GM23338 (cell line): Measurements from ENCODE around the gene URI1. TPM values are rescaled to one million over a fixed set of nuclear protein-coding genes. Genes with fewer than 3 reads are reported as not detected.

Source experiments
- ATAC-seq: fragments of 200-7000 bp; cut with Tn5 transposase; 3 replicates; pipeline ENCODE4 v1.9.1; 2020
- DNase-seq: peaks from one replicate; pipeline ENCODE4 v3.0.0-alpha.2; 2015; ENCODE audit warnings: low spot score
- H2AFZ ChIP-seq: fragments of 200-600 bp; sonication (generic); 2 replicates; pipeline ENCODE4 v1.8.0; 2016; ENCODE audit warnings: antibody characterized with exemption, mild to moderate bottlenecking, moderate library complexity
- H3F3A ChIP-seq: fragments of 200-600 bp; sonication (generic); replicated peaks from 2 replicates; pipeline ENCODE4 v1.8.0; 2017; ENCODE audit warnings: antibody characterized with exemption, mixed run types, low read depth
- H3K27ac ChIP-seq: fragments of 200-600 bp; sonication (generic); 2 replicates; pipeline ENCODE4 v1.6.1; 2016; ENCODE audit warnings: low read depth
- H3K27me3 ChIP-seq: fragments of 200-600 bp; sonication (generic); 2 replicates; pipeline ENCODE4 v1.8.0; 2016; ENCODE audit warnings: mild to moderate bottlenecking, mixed run types, moderate library complexity; ENCODE audit not compliant: insufficient read depth
- H3K36me3 ChIP-seq: fragments of 200-600 bp; sonication (generic); 2 replicates; pipeline ENCODE4 v1.8.0; 2016; ENCODE audit warnings: mild to moderate bottlenecking; ENCODE audit not compliant: insufficient read depth
- H3K4me1 ChIP-seq: fragments of 200-600 bp; sonication (generic); 2 replicates; pipeline ENCODE4 v1.8.0; 2016; ENCODE audit warnings: mild to moderate bottlenecking, moderate library complexity; ENCODE audit not compliant: insufficient read depth
- H3K4me2 ChIP-seq: fragments of 200-600 bp; sonication (generic); 2 replicates; pipeline ENCODE4 v1.7.1; 2017; ENCODE audit warnings: mixed run types
- H3K4me3 ChIP-seq: fragments of 200-600 bp; sonication (generic); 2 replicates; pipeline ENCODE4 v1.6.1; 2016; ENCODE audit warnings: mixed run types
- H3K79me2 ChIP-seq: fragments of 200-600 bp; sonication (generic); replicated peaks from 2 replicates; pipeline ENCODE4 v1.8.0; 2017; ENCODE audit warnings: mild to moderate bottlenecking; ENCODE audit not compliant: insufficient read depth
- H3K9me2 ChIP-seq: fragments of 200-600 bp; sonication (generic); 2 replicates; pipeline ENCODE4 v1.8.0; 2017; ENCODE audit not compliant: insufficient read depth
- H4K20me1 ChIP-seq: fragments of 200-600 bp; sonication (generic); replicated peaks from 2 replicates; pipeline ENCODE4 v1.8.0; 2017; ENCODE audit warnings: mild to moderate bottlenecking; ENCODE audit not compliant: insufficient read depth
- H3K27ac Mint-ChIP-seq: 2 replicates; pipeline ENCODE4 v1.8.0; 2020; ENCODE audit warnings: inconsistent platforms, mild to moderate bottlenecking, moderate library complexity, mixed read lengths
- H3K27me3 Mint-ChIP-seq: 3 replicates; pipeline ENCODE4 v1.8.0; 2022; ENCODE audit warnings: low read depth, mild to moderate bottlenecking, moderate library complexity, mixed read lengths, inconsistent platforms; ENCODE audit not compliant: insufficient read depth, poor library complexity
- H3K36me3 Mint-ChIP-seq: 3 replicates; pipeline ENCODE4 v1.8.0; 2021; ENCODE audit warnings: low read depth, mild to moderate bottlenecking, inconsistent platforms, moderate library complexity, mixed read lengths
- H3K4me1 Mint-ChIP-seq: 3 replicates; pipeline ENCODE4 v1.8.0; 2020; ENCODE audit warnings: mild to moderate bottlenecking, inconsistent platforms, mixed read lengths
- H3K4me3 Mint-ChIP-seq: 3 replicates; pipeline ENCODE4 v1.8.0; 2021; ENCODE audit warnings: moderate library complexity, mild to moderate bottlenecking, inconsistent platforms, mixed read lengths
- H3K9me3 Mint-ChIP-seq: 3 replicates; pipeline ENCODE4 v1.8.0; 2020; ENCODE audit warnings: moderate library complexity, mild to moderate bottlenecking, inconsistent platforms, mixed read lengths
- CREB1 ChIP-seq: fragments of 250-450 bp; sonication (Bioruptor Pico); IDR thresholded peaks from 2 replicates; pipeline ENCODE4 v1.5.0; 2020; ENCODE audit warnings: low read depth, mild to moderate bottlenecking, moderate library complexity
- ETS1 ChIP-seq: IDR thresholded peaks from 2 replicates; pipeline ENCODE4 v1.6.1; 2016; ENCODE audit warnings: antibody characterized with exemption
- EZH2 ChIP-seq: fragments of 200-600 bp; sonication (generic); IDR thresholded peaks from one replicate; pipeline ENCODE4 v1.8.0; 2017; ENCODE audit warnings: antibody characterized with exemption, mild to moderate bottlenecking, low read depth; ENCODE audit not compliant: unreplicated experiment
- EZH2phosphoT487 ChIP-seq: fragments of 200-600 bp; sonication (generic); IDR thresholded peaks from one replicate; pipeline ENCODE4 v1.8.1; 2018; ENCODE audit warnings: antibody characterized with exemption; ENCODE audit not compliant: unreplicated experiment
- JUNB ChIP-seq: IDR thresholded peaks from one replicate; pipeline ENCODE4 v1.6.1; 2016; ENCODE audit warnings: antibody characterized with exemption; ENCODE audit not compliant: unreplicated experiment
- NANOG ChIP-seq: IDR thresholded peaks from 2 replicates; pipeline ENCODE4 v1.6.1; 2016; ENCODE audit warnings: antibody characterized with exemption, borderline replicate concordance
- POLR2AphosphoS5 ChIP-seq: IDR thresholded peaks from 2 replicates; pipeline ENCODE4 v1.6.1; 2016; ENCODE audit warnings: antibody characterized with exemption, low read depth
- STAT1 ChIP-seq: IDR thresholded peaks from one replicate; pipeline ENCODE4 v1.6.1; 2016; ENCODE audit warnings: antibody characterized with exemption; ENCODE audit not compliant: unreplicated experiment
- ZNF114 ChIP-seq: fragments of 250-450 bp; sonication (Bioruptor Pico); IDR thresholded peaks from 2 replicates; pipeline ENCODE4 v1.5.0; 2020; ENCODE audit warnings: mild to moderate bottlenecking, moderate library complexity
- ZNF331 ChIP-seq: fragments of 250-450 bp; sonication (Bioruptor Pico); IDR thresholded peaks from 2 replicates; pipeline ENCODE4 v1.5.0; 2020; ENCODE audit warnings: low read depth, mild to moderate bottlenecking, moderate library complexity
- ZNF462 ChIP-seq: fragments of 250-450 bp; sonication (Bioruptor Pico); IDR thresholded peaks from 2 replicates; pipeline ENCODE4 v1.5.0; 2020; ENCODE audit warnings: mild to moderate bottlenecking, moderate library complexity
- polyA plus RNA-seq: library from polyadenylated mRNA; unstranded; fragments of >200 nt; fragmentation: Nextera tagmentation; extraction: Ambion mirVana; gene quantifications from 2 replicates; pipeline ENCODE4 v1.2.1, GENCODE V29; 2016
- total RNA-seq: library from RNA; depleted of rRNA; stranded (reverse); fragments of >200 nt; shearing (Covaris generic); gene quantifications from 2 replicates; pipeline ENCODE4 v1.2.3, GENCODE V29; 2014
- TF ChIP-seq, protein P1 (sequence below), 2 experiments: fragments of 200-600 bp in 1 of 2; sonication (generic) in 1 of 2; conservative IDR thresholded peaks; 2 replicates each; pipeline versions ENCODE4 v1.5.1 to v1.6.1; 2016 to 2017; ENCODE audit warnings: antibody characterized with exemption in 2 of 2, low read depth in 2 of 2, mild to moderate bottlenecking in 2 of 2, moderate library complexity in 1 of 2
- TF ChIP-seq, protein P2 (sequence below): IDR thresholded peaks from one replicate; pipeline ENCODE4 v1.6.1; 2018; ENCODE audit warnings: antibody characterized with exemption; ENCODE audit not compliant: unreplicated experiment

Gene URI1
- total and polyA plus RNA-seq, 2 experiments from 2014 or later, result 27.6 to 68.4 TPM

DNA sequence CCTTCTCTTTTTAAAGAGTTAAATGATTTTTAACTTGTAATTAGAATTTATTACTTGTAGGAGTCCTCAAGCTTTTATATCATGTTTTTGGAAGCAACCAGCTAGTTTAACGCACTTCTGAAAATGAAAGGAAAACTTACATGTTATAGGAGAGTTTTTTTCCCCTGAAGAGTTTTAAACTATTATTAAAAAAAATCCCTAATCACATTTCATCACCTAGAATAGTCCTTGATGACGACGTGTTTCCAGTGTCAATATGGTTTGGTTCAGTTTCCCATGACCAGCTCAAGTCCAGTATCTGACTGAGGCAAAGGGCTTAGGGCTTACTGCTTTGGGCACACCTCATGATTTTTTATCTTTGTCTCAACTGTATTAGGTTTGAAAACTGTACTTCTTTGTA lies 36.0 kb downstream of the URI1 start:
- no peak for DNase-seq
- ATAC-seq, result no peak
- Histone ChIP-seq H3K4me1 (peaks cover 13% of the 10 kb centered on the region), H2AFZ (no peak overlapping the region), H3K9me2 (no peaks in the 10 kb centered on the region), H3K4me3 (no peak overlapping the region), H4K20me1 (peaks cover 33% of the 10 kb centered on the region), H3K36me3 (no peaks in the 10 kb centered on the region), H3K27ac (no peak overlapping the region), H3K79me2 (peaks cover 100% of the 10 kb centered on the region), H3K4me2 (no peak overlapping the region), H3F3A (no peaks in the 10 kb centered on the region), H3K27me3 (no peaks in the 10 kb centered on the region)
- Mint-ChIP-seq H3K4me3 (no peak overlapping the region), H3K36me3 (no peaks in the 10 kb centered on the region), H3K27ac (no peak overlapping the region), H3K27me3 (no peaks in the 10 kb centered on the region), H3K4me1 (peaks cover 19% of the 10 kb centered on the region; the same call in 2 of the 3 replicates), H3K9me3 (no peaks in the 10 kb centered on the region)
- TF ChIP-seq ZNF331 (CRISPR knock-in tag), result no peak
- no peak for TF ChIP-seq CREB1 (CRISPR knock-in tag)
- no peak for TF ChIP-seq NANOG
- TF ChIP-seq STAT1, result no peak
- TF ChIP-seq ZNF114 (CRISPR knock-in tag), result no peak
- TF ChIP-seq ZNF462 (CRISPR knock-in tag), result no peak
- TF ChIP-seq JUNB, result no peak
- no peak for TF ChIP-seq POLR2AphosphoS5
- TF ChIP-seq, protein P1, sequence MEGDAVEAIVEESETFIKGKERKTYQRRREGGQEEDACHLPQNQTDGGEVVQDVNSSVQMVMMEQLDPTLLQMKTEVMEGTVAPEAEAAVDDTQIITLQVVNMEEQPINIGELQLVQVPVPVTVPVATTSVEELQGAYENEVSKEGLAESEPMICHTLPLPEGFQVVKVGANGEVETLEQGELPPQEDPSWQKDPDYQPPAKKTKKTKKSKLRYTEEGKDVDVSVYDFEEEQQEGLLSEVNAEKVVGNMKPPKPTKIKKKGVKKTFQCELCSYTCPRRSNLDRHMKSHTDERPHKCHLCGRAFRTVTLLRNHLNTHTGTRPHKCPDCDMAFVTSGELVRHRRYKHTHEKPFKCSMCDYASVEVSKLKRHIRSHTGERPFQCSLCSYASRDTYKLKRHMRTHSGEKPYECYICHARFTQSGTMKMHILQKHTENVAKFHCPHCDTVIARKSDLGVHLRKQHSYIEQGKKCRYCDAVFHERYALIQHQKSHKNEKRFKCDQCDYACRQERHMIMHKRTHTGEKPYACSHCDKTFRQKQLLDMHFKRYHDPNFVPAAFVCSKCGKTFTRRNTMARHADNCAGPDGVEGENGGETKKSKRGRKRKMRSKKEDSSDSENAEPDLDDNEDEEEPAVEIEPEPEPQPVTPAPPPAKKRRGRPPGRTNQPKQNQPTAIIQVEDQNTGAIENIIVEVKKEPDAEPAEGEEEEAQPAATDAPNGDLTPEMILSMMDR (conservative IDR thresholded peaks at IDR 0.05; ENCODE audit: low read depth in 2 of 2), result no peak
- no peak for TF ChIP-seq EZH2
- TF ChIP-seq, protein P2, sequence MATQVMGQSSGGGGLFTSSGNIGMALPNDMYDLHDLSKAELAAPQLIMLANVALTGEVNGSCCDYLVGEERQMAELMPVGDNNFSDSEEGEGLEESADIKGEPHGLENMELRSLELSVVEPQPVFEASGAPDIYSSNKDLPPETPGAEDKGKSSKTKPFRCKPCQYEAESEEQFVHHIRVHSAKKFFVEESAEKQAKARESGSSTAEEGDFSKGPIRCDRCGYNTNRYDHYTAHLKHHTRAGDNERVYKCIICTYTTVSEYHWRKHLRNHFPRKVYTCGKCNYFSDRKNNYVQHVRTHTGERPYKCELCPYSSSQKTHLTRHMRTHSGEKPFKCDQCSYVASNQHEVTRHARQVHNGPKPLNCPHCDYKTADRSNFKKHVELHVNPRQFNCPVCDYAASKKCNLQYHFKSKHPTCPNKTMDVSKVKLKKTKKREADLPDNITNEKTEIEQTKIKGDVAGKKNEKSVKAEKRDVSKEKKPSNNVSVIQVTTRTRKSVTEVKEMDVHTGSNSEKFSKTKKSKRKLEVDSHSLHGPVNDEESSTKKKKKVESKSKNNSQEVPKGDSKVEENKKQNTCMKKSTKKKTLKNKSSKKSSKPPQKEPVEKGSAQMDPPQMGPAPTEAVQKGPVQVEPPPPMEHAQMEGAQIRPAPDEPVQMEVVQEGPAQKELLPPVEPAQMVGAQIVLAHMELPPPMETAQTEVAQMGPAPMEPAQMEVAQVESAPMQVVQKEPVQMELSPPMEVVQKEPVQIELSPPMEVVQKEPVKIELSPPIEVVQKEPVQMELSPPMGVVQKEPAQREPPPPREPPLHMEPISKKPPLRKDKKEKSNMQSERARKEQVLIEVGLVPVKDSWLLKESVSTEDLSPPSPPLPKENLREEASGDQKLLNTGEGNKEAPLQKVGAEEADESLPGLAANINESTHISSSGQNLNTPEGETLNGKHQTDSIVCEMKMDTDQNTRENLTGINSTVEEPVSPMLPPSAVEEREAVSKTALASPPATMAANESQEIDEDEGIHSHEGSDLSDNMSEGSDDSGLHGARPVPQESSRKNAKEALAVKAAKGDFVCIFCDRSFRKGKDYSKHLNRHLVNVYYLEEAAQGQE, result no peak
- TF ChIP-seq EZH2phosphoT487, result no peak
- no peak for TF ChIP-seq ETS1
